Measurements from ENCODE around the gene DLK2.

DNA sequence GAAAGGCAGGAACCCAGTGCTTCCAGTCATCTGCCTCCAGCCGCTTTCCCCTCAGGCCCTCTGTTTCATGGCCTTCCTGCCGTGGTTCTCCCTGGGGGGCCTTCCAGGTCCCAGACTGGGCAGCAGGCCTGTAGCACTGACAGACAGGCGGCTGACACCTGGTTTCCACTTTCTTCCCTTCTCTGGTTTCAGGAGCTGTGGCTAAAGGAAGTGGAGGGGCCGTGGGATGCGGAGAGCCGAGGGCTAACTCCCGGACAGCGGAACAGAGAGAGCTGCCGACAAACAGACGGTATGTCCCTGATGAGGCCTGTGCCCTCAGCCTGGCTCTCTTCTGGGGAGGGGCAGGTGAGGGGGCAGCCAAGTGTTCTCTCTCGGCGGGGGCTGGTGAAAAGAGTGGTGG lies 42.3 kb upstream of the DLK2 start:
- TF ChIP-seq, protein P1, sequence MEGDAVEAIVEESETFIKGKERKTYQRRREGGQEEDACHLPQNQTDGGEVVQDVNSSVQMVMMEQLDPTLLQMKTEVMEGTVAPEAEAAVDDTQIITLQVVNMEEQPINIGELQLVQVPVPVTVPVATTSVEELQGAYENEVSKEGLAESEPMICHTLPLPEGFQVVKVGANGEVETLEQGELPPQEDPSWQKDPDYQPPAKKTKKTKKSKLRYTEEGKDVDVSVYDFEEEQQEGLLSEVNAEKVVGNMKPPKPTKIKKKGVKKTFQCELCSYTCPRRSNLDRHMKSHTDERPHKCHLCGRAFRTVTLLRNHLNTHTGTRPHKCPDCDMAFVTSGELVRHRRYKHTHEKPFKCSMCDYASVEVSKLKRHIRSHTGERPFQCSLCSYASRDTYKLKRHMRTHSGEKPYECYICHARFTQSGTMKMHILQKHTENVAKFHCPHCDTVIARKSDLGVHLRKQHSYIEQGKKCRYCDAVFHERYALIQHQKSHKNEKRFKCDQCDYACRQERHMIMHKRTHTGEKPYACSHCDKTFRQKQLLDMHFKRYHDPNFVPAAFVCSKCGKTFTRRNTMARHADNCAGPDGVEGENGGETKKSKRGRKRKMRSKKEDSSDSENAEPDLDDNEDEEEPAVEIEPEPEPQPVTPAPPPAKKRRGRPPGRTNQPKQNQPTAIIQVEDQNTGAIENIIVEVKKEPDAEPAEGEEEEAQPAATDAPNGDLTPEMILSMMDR (conservative IDR thresholded peaks at IDR 0.05) = no peak
- TF ChIP-seq EZH2 (IDR thresholded peaks at IDR 0.05; ENCODE audit: low read depth) = no peak

All from PC-9 (cell line).